ENCODE results near the gene SNORC. TPM values are rescaled to one million over a fixed set of nuclear protein-coding genes. Genes with fewer than 3 reads are reported as not detected.

Gene SNORC
- total and polyA plus RNA-seq, 9 of the 15 experiments (the other 6 are each of a cell fraction or from before 2014, with no cell fraction given): 0.14 to 2.5 (median 0.72) TPM; not detected in 2

DNA sequence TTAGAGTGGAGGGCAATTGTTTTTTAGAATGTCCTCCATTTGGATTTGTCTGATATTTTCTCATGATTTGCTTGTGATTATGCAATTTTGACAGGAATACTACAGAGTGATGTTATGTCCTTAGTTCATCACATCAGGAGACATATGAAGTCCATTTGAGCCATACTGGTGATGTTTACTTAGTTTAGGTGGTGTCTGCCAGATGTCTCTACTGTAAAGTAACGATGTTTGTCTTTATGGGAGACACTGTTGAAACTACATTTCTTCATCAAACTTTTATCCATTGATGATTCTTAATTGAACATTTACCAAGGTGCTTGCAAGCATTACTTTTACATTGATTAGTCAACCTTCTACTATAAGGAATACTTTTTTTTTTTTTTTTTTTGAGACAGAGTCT lies 4.9 kb upstream of the SNORC start:
- intact Hi-C loops (cut with micrococcal nuclease): no loop called here
- in situ Hi-C loops (cut with MboI): no loop called here
- H2AFZ ChIP-seq (ENCODE audit: low read depth, low read length): no peak overlapping the region
- ChIA-PET POLR2A (no interaction called here), CTCF (ENCODE audit: low intra/inter-chr PET ratio) (no interaction called here)
- H3K27me3 ChIP-seq (ENCODE audit: control insufficient read depth in 2 of 2, insufficient read depth in 2 of 2, low read length in 2 of 2): no peaks in the 10 kb centered on the region
- H3K27ac ChIP-seq (ENCODE audit: extremely low read depth, low read depth, low read length): no peak overlapping the region
- no peak overlapping the region for H3K9ac ChIP-seq (ENCODE audit: insufficient read depth in 1 of 2, low read depth in 2 of 2, low read length in 2 of 2)
- no peaks in the 10 kb centered on the region for H3K9me3 ChIP-seq (replicated peaks; ENCODE audit: control insufficient read depth, insufficient read depth, low read depth, low read length)
- H3K4me3 ChIP-seq: no peak overlapping the region
- DNase-seq (ENCODE audit: extremely low read depth in 1 of 4, low spot score in 3 of 4) (no peak), FAIRE-seq (no peak), ATAC-seq (no peak)
- WGBS (ENCODE audit: insufficient coverage, low coverage, missing lambda C conversion rate): 91% methylated on average over 1 of the region's 1 CpG
- no peaks in the 10 kb centered on the region for H3K79me2 ChIP-seq (ENCODE audit: control insufficient read depth, insufficient read depth, low read length)
- no peak for TF ChIP-seq CEBPG (CRISPR knock-in tag; IDR thresholded peaks at IDR 0.05)
- peak in 1 of 2 experiments; percentile 40; a peak in 1 of 4 replicates for TF ChIP-seq CEBPG (tag; conservative IDR thresholded peaks at IDR 0.05 in 1 of 2, IDR thresholded peaks at IDR 0.05 in 1 of 2)
- TF ChIP-seq, protein P1, sequence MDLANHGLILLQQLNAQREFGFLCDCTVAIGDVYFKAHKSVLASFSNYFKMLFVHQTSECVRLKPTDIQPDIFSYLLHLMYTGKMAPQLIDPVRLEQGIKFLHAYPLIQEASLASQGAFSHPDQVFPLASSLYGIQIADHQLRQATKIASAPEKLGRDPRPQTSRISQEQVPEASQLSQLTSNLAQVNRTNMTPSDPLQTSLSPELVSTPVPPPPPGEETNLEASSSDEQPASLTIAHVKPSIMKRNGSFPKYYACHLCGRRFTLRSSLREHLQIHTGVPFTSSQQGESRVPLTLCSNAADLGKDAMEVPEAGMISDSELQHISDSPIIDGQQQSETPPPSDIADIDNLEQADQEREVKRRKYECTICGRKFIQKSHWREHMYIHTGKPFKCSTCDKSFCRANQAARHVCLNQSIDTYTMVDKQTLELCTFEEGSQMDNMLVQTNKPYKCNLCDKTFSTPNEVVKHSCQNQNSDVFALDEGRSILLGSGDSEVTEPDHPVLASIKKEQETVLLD (IDR thresholded peaks at IDR 0.05): no peak
- H3K4me1 ChIP-seq (replicated peaks in 1 of 2; ENCODE audit: control insufficient read depth in 2 of 2, insufficient read depth in 2 of 2, low read length in 2 of 2): no peaks in the 10 kb centered on the region
- H3K36me3 ChIP-seq (ENCODE audit: control insufficient read depth, insufficient read depth, low read length): peaks cover 3% of the 10 kb centered on the region; the same call in 1 of the 3 replicates
- H3K4me2 ChIP-seq (ENCODE audit: insufficient read depth, low read length): no peak overlapping the region
- H4K20me1 ChIP-seq (replicated peaks; ENCODE audit: control insufficient read depth, insufficient read depth, low read length): no peaks in the 10 kb centered on the region
- BruUV-seq (replicated peaks): no TSS peak
- H3K9me1 ChIP-seq (ENCODE audit: control insufficient read depth, insufficient read depth, low read length): no peaks in the 10 kb centered on the region

DNA sequence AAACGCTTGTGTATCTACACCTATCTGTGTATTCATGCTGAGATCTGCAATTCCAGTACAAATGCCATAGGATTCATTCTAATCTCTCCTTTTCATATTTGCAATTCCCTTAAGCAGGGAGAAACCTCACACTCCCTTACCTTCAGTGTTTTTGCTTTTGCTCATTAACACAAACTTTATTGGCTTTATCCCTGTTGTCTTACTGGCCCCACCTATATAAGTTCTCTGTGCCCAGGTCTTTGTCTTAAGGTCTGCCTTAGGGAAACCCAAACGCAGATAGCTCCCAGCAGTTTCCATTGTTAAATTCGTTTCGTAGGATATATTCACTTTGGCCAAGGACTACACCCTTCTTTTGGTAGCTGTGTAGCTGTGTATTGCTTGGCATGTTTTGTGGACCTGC lies 4.0 kb upstream of the SNORC start:
- no peak overlapping the region for H3K4me2 ChIP-seq (ENCODE audit: insufficient read depth, low read length)
- FAIRE-seq (no peak), DNase-seq (ENCODE audit: extremely low read depth in 1 of 4, low spot score in 3 of 4) (no peak), ATAC-seq (no peak)
- H3K27ac ChIP-seq (ENCODE audit: extremely low read depth, low read depth, low read length): no peak overlapping the region
- intact Hi-C loops (cut with micrococcal nuclease): no loop called here
- ChIA-PET CTCF (ENCODE audit: low intra/inter-chr PET ratio) (no interaction called here), POLR2A (no interaction called here)
- no peaks in the 10 kb centered on the region for H3K9me3 ChIP-seq (replicated peaks; ENCODE audit: control insufficient read depth, insufficient read depth, low read depth, low read length)
- H2AFZ ChIP-seq (ENCODE audit: low read depth, low read length): no peak overlapping the region
- BruUV-seq (replicated peaks): no TSS peak
- 0 out of 3 replicates have a peak, but pooled peaks cover 1% of the 10 kb centered on the region for H3K36me3 ChIP-seq (ENCODE audit: control insufficient read depth, insufficient read depth, low read length)
- no peaks in the 10 kb centered on the region for H3K4me1 ChIP-seq (replicated peaks in 1 of 2; ENCODE audit: control insufficient read depth in 2 of 2, insufficient read depth in 2 of 2, low read length in 2 of 2)
- H4K20me1 ChIP-seq (replicated peaks; ENCODE audit: control insufficient read depth, insufficient read depth, low read length): no peaks in the 10 kb centered on the region
- in situ Hi-C loops (cut with MboI): no loop called here
- H3K9ac ChIP-seq (ENCODE audit: insufficient read depth in 1 of 2, low read depth in 2 of 2, low read length in 2 of 2): no peak overlapping the region
- TF ChIP-seq, protein P2, sequence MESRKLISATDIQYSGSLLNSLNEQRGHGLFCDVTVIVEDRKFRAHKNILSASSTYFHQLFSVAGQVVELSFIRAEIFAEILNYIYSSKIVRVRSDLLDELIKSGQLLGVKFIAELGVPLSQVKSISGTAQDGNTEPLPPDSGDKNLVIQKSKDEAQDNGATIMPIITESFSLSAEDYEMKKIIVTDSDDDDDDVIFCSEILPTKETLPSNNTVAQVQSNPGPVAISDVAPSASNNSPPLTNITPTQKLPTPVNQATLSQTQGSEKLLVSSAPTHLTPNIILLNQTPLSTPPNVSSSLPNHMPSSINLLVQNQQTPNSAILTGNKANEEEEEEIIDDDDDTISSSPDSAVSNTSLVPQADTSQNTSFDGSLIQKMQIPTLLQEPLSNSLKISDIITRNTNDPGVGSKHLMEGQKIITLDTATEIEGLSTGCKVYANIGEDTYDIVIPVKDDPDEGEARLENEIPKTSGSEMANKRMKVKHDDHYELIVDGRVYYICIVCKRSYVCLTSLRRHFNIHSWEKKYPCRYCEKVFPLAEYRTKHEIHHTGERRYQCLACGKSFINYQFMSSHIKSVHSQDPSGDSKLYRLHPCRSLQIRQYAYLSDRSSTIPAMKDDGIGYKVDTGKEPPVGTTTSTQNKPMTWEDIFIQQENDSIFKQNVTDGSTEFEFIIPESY (CRISPR knock-in tag; IDR thresholded peaks at IDR 0.05): no peak
- TF ChIP-seq MAFF (IDR thresholded peaks at IDR 0.05; ENCODE audit: low read length): no peak
- TF ChIP-seq TBL1XR1 (IDR thresholded peaks at IDR 0.05; ENCODE audit: low read length in 2 of 2): no peak
- TF ChIP-seq, protein P3, sequence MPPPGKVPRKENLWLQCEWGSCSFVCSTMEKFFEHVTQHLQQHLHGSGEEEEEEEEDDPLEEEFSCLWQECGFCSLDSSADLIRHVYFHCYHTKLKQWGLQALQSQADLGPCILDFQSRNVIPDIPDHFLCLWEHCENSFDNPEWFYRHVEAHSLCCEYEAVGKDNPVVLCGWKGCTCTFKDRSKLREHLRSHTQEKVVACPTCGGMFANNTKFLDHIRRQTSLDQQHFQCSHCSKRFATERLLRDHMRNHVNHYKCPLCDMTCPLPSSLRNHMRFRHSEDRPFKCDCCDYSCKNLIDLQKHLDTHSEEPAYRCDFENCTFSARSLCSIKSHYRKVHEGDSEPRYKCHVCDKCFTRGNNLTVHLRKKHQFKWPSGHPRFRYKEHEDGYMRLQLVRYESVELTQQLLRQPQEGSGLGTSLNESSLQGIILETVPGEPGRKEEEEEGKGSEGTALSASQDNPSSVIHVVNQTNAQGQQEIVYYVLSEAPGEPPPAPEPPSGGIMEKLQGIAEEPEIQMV (tag; conservative IDR thresholded peaks at IDR 0.05; ENCODE audit: low read depth): no peak
- no peaks in the 10 kb centered on the region for H3K27me3 ChIP-seq (ENCODE audit: control insufficient read depth in 2 of 2, insufficient read depth in 2 of 2, low read length in 2 of 2)
- H3K9me1 ChIP-seq (ENCODE audit: control insufficient read depth, insufficient read depth, low read length): no peaks in the 10 kb centered on the region
- WGBS (ENCODE audit: insufficient coverage, low coverage, missing lambda C conversion rate): 52% methylated on average over 4 of the region's 4 CpGs
- H3K79me2 ChIP-seq (ENCODE audit: control insufficient read depth, insufficient read depth, low read length): no peaks in the 10 kb centered on the region
- H3K4me3 ChIP-seq: no peak overlapping the region
